Stimulated activated CD4-positive, alpha-beta T cell treated with anti-CD3 and anti-CD28 coated beads, Interleukin-4, amount 100 ng/mL, for 48 hours (primary cell): ENCODE measurements around the gene BDH1.
A peak's percentile ranks its signal among the peaks of the same experiment; 100 is the strongest.

Experiments
- DNase-seq, 2 donors: peaks; one replicate each; pipeline ENCODE4 v3.0.0-alpha.2; 2020; ENCODE audit warnings: low read depth in 2 of 2

BDH1 gene

DNA sequence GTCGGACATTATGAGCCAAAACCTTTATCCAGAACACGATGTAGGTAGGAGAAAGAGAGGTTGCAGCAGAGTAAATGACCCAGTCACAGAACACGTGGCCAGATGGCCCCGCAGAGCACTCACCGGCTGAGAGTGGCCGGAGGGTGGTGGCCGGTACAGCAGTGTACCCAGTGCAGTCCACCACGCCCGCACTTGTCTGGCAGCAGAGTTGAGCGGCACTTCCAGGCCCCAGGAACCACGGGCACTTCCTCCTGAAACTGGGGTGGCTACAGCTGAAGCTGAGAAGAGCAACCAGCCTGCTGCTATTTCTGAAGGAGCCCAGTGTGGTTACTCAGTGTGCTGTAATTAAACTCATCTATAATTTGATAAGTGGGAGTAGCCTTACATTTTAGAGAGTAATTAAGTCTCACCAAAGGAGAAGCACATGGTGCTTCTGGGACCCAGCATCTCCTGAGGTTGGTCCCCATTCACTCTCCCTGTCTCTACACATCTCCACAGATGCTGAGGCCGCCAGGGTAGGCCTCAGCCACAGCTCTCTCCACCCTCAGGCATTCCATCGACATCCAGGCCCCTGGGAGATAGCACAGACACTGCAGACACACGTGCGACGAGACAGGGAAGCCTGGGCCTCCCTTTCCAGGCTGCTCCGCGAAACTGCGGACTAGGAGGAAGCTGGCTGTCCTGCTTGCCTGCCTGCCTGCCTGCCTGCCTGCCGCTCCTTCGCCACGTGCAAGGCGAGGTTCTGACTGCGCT, 49.8 kb downstream of the BDH1 start:
- DNase-seq, result no peak

DNA sequence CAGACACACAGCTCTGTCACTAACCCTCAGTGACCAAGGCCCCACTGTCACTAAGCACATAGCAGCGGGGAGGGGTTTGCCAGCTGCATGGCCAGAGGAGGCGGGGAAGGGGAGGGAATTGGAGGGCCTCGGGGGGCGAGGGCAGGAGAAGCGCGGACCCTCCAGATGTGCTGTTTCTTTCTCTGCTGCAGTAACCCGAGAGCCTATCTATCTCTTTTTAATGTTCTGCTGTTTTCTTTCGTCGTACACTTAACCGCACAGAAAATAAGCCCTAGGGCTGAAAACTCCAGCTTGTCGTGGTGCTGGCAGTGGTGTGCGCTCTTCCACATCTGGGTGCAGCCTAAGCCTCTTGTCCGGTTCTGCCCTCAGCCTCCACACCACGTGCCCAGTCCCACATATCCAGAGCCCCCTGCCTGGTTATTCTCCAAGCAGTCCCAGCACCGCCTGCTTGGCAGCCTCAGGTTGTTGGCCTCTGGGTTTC, 51.1 kb downstream of the BDH1 start:
- no peak for DNase-seq

DNA sequence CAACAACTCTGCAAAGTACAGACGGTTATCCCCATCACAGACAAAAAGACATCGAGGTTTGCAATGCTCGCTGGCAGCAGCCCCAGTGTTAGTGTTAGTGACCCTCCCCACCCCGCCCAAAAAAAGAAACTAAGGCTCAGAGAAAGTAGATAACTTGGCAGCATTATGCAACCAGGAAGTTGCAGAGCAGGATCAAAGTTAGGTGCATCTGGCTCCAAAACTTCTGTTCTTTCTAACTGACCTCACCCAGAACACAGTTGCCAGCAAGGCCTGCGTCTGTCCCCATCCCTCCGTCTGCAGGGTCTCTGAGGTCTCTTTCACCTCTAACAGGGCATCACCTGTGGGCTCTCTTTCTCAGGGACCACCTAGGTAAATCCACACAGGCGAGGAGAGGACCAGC, 51.5 kb downstream of the BDH1 start:
- no peak for DNase-seq

DNA sequence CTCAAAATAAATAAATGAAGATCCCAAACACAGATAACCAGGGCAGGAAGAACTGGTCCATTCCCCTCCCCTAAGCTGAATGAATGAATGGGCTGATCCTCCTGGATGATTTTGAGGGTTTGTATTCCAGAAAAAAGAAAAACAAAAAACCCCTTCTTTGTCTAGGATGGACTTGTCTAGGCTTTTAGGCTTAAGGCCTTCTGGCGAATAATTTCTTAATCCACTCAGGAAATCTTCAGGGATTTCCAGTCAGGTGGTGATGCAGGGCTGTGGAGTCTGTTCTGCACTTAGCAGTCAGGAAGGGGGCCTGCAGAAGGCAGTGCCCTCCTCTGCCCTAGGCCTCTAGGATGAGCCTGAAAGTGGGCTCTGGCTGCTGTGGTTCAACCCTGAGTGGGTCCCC, 52.1 kb downstream of the BDH1 start:
- no peak for DNase-seq

DNA sequence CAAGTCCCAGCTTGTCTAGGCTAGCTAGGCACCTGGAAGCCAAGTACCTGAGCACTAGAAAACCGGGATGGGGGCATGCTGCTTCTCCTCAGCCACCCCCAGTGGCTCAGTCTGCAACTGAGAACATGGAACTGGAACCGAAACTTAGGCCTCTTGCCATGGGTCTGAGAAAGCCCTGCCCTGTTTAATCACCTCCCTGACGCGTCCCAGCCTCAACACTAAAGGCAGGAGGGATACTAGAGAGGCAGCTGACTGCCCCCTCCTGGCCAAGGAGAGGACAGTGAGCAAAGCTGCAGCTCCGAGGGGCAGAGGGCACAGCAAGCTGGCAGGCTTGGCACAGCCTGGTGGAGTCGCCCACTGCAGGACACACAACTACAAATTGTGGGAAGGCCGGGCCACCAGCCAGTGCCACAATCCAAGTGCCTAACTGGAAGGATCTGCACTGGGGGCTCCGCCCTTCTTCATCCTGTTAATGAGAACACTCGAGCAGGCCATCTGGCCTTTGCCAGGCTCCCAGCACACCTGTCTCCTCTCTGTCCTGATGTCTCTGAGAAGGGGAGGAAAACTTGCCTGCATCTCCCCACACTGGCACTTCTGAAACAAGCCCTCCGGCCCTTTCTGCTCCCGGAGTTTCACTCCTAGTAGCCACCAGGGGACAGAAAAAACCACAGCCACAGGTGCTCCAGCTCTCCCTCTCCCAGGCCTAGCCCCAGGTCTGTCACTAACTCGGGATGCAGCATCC, 53.7 kb downstream of the BDH1 start:
- DNase-seq, result peak; percentile 47 to 50

DNA sequence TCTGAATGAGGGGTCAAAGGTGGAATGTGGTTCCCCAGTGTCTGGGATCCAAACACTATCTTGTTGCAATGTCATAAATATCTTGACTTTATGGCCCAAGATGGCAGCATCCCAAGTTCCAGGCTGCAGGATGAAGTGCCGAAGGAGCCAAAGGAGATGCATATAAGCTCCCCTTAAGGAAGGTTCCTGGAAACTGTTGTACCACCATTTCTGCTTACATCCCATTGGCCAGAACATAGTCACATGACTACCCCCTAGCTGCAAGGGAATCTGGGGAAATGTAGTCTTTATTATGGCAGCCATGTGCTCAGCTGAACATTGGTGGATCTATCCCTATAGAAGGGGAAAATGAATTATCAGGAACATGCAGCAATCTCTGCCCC, 54.3 kb downstream of the BDH1 start:
- no peak for DNase-seq

DNA sequence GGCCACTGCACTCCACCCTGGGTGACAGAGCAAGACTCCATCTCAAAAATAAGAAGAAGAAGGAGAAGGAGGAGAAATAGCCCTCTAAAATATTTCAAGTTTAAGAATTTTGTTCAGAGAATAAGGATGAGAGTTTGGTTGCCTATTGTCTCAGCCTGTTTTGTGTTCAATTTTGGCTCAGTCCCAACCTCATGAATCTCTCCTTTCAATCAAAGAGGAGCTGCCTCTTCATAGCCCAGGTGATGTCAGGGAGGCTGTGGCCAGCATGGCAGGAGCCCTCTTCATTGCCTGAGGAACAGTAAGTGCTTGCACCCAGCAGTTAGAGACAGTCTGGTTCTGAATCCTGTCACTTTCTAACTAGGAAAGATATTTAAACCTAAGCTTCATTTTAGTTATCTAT, 55.0 kb downstream of the BDH1 start:
- no peak for DNase-seq

DNA sequence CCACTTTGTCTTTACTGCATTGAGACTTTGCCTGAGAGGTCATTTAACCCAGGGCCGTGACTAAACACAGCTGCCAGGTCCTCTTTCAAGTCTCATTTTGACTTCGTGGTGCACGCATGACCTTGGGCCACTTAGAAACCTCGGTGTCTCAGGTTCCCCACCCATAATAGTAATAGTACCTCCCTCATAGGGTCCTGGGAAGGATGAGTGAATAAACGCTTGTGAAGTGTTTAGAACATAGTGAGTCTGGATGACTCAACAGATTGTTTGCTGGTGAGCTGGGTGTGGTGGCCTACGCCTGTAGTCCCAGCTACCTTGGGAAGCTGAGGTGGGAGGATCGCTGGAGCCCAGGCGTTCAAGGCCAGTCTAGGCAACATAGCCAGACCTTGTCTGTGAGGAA, 56.3 kb downstream of the BDH1 start:
- DNase-seq, result no peak

DNA sequence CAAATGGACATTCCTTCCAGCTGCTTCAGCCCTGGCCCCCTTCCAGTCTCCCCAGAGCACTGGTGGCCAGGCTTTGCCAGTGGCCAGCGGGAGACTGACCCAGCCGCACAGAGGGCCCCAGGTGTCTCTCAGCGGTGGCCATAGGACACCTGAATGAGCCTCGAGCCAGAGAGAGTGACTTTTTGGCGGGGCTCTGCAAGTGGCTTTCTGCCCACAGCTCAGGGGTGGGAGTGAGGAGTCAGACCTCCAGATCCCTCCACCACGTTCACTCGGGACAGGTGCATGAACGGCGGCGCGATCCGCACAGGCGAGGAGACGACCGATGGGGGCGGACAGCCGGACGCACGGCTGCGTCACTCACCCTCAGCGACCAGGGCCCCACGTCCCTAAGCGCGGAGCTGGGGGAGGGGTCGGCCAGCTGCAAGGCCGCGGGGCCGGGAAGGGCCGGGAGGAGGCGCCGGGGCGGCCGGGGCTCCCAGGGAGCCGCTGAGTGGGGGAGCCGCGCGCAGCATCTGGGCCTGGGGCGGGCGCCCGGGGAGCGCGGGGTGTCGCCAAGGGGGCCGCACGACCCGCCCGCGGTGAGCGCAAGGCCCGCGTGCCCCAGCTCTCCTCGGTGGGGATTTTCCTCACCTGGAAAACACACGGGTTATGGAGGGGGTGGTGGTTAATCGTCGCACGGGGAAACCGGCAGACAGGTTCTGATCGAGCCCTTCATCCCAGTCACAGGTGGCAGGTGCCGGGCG, 57.1 kb downstream of the BDH1 start:
- DNase-seq, result no peak

DNA sequence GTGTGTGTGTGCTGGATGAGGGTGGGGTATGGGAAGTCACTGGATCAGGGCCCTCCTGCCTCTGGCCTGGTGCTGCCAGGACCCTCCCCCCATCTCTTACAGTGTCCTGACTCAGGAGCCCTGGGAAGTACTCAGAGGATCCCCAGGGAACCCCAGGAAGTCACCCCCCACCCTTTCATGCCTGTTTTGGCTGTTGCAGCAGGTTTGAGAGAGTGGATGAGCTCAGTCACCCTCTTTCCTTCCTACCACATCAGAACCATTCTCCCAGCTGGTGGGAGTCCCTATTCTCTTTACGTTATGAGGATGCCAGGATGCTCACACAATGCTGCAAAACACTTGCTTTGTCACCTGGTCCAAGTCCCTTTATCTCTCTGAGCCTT, 59.0 kb downstream of the BDH1 start:
- no peak for DNase-seq

DNA sequence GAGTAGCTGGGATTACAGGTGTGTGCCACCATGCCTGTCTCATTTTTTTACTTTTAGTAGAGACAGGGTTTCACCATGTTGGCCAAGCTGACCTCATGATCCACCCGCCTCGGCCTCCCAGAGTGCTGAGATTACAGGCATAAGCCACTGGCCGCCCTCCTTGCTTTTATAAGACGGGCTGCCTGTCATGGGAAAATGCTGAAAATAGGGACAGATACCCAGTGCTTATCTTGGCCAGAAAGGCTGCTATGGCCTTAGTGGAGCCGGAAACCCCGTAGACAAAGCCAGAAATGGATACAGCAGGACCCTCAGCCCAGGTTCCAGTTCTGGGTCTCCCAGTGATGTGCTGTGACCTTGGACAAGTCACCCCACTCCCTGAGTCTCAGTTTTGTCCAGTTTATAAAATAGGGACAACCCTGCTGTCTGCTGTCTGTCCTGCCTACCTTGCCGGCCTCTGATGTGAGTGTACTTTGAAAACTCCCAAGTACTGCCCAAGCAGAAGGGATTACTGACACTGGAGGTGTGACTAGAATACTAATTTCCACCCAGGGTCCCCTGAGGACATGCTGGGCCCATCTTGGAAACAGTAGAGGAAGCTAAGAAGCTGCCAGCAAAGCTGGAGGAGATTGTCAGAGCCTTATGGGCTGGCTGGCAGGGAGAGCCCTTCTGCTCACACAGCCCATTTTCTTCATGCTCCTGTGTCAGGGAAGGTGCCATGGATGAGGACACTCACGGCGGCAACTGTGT, 59.6 kb downstream of the BDH1 start:
- DNase-seq, result no peak

DNA sequence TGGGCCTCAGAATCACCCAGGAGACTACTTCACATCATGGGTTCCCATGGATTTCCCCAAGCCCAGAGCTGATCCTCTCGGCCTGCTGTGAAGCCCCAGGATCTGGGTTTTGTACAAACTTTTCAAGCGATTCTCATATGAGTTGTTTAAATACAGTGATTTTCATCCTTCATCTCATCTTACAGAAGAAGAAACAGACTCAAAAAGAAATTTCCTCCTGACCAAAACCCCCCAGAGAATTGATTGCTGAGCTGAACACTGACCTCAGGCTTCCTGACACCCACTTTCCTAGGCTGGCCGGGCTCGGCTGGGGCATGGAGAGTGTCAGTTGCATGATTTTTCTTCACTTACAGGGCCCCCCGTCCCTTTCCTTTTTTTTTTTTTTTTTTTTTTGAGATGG, 60.3 kb downstream of the BDH1 start:
- DNase-seq, result no peak

DNA sequence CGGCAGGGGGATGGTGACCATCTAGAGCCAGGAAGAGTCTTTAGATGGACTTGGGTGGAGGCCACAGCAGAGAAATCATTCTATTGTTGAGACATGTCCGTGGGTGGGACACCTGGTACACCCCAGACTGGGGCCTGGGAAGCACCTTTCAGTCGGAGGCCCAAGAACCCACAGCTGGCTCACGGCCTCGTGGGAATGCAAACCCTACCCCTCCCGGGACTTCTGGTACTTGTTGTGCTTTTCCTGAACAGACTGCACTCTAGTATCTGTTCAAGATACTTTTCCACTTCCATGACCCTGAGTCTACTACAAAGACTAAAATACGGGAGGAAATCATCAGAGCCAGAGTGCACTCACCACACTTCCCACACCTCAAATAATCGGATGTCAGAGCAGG, 60.7 kb downstream of the BDH1 start:
- no peak for DNase-seq

DNA sequence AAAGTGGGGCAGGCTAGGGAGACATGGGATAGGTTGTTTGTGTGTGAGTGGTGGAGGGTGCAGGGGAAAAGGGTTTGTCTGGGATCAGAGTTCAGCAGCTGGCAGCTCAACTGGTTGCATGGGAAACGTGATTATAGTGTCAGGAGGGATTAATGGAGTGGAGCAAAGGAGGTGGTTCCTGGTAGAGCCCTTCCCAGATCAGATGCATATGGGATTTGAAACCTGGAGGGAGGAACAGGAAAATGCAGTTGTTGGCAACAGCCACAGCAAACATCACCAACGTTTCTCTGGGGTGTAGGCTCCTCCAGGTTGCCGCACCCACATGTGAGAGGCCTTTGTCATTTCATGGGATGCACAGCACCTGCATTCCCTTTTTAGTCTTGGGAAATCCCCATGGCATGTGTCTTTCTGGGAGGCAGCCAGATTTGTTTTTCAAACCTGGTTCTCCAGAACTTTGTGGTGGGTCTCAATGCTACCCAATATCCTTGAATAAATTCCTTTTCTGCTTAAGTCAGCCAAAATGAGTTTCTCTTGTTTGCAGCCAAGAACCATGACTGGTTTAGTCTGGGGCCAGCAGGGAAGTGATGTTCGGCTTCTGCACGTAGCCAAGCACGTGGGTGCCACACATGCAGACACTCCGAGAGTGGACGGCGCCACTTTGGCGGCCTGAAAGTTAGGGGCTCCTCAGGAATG, 61.3 kb downstream of the BDH1 start:
- no peak for DNase-seq

DNA sequence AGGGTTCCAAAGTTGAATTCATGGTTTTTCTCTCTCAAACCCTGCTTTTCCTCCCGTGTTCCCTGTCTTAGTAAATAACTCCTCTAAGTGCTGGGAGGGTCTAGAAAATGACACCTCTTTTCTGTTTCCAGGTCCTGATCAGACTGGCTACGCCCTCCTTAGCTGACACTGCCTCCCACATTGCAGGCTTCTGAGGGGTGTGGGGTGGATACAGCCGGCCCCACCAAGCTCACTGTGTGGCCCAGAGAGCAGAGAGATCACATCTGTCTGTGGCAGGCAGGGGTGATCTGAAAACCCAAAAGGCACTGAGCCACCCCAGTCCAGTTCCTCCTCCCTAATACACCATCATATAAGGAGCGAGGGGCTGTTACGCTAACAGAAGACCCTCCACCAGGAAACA, 62.7 kb downstream of the BDH1 start:
- DNase-seq, result no peak

DNA sequence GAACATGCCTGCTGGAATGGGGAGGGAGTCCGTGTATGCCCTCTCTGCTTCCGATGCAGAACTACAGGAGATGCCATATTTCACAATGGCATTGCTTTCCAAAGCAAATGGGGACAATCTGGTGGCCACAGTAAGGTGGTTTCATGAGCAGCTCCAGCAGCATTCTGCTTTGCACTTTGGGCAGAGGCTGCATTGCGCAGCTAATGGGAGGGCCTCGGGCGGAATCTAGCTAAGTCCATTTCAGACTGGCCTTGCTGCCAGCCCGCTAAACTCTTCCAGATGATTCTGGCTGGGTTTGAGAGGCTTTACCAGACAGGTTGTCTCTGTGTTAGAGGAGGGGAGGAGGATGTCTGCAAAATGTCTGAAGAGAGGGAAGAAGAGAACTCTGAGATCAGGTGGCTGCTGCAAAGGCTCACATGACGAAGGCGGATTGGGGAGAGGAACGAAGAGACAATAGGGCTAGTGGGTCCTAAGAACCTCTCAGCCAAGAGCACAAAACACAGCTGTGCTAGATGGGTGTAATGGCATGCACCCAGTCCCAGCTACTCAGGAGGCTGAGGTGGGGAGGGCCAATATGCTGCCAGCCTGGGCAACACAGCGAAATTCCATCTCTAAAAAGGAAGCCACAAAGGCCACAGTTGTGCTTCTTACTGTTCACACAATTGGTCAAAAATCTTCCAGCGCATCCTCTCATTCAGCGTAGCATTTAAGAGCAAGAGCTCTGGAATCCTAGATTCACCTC, 63.7 kb downstream of the BDH1 start:
- DNase-seq, result no peak

DNA sequence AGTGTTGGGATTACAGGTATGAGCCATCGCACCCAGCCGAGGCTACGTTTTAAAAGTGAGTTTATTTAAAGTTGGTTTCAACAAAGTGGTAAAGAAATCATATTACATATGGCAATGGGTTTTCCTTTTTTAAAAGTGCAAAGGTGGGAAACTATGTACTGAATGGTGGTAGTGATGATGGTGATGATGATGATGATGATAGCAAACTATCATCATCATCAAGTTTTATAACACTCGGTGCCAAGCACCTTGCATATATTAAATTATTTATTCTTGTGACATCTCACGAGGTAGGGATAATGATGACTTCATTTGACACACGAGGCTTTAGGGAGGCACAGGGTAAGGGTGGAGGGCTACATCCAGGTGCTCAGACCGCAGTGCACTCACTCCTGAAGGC, 64.3 kb downstream of the BDH1 start:
- no peak for DNase-seq

DNA sequence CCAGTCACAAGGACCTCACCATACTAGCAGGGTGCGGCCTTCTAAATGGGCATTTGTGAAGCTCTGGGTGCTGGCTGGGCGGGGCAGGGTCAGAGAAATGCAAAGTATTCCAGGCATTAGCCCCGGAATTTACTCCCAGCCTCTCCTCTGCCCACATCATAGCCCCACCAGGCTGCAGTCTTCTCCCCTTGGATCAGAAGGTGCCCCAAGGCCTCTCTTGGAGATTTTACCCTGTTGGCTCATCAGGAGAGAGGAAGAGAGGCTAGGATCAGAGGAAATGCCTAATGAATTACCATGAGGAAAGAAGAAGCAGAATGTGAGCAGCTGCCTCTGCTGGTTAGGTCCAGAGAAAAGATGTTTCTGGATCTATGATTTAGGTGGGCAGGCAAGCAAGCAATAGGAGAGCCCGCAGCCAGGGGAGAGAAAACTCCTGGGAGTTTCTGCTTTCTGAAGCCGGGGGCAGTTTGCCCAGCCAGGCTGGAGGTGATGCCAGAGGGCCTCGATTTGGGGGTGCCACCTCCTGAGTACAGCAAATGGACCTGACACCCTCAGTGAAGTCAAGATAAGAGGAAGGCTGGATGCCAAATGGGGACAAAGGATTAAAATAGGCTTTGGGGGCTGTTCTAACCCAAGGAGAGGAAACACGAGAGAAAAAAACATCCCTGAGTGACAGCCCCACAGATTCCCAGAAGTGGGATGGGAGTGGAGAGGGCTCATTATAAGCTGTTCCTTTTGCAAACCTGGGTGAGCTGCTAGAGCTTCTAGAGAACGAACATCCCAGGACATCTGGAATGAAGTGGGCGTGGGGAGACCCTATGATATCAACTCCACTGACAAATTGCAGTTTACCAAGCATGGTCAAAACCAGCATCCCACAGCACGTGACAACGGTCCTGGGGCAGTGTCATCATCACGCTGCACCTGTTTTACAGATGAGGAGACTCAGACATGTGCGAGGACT, 65.4 kb downstream of the BDH1 start:
- DNase-seq, result no peak

DNA sequence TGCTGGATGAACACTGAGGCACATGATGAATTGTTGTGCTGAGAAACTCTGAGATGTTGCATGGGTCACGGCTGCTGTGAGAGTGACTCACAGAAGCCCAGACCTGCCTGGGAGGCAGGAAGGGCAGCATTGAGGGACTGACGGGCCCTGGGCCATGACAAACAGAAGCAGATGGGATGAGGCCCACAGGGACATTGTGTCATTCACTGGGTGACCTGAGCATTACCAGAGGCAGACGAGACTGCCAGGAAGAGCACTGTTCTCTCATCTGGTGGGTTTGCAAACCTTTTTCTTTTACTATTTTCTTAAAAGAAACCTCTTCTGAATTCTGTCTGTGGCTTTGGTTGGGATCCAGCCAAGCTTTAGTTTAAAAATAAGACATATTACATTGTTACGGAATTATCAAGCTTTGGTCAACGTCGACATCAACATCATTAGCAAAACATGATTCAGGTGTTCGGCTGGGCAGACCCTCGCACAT, 67.8 kb downstream of the BDH1 start:
- no peak for DNase-seq
